Superior temporal gyrus (tissue), 1 donor: ENCODE data around the gene PLA2G2C.
"Not testable (repeated sequence)": the region's sequence is repeated elsewhere in the genome, so short reads cannot be mapped to it uniquely, and the experiment has no call there.

Source experiments
- DNase-seq: peaks from one replicate; pipeline ENCODE4 v3.0.0-alpha.2; 2016; ENCODE audit errors: extremely low spot score

Gene PLA2G2C

GRCh38 chr1:20134995-20135394, 51.3 kb downstream of the PLA2G2C start:
- no peak for DNase-seq

GRCh38 chr1:20130518-20130917, 55.8 kb downstream of the PLA2G2C start:
- not testable (repeated sequence) for DNase-seq

- no peak for DNase-seq
These were observed 59.4 kb downstream of the PLA2G2C start for GRCh38 chr1:20126806-20127440.

- DNase-seq, result no peak
These were observed 60.1 kb downstream of the PLA2G2C start for GRCh38 chr1:20126041-20126805.

- no peak for DNase-seq
These were observed 61.2 kb downstream of the PLA2G2C start for GRCh38 chr1:20125100-20125499.

- DNase-seq, result peak; percentile 58
These were observed 61.8 kb downstream of the PLA2G2C start for GRCh38 chr1:20124456-20125057.

- no peak for DNase-seq
These were observed 62.4 kb downstream of the PLA2G2C start for GRCh38 chr1:20123722-20124455.

- no peak for DNase-seq
These were observed 65.5 kb downstream of the PLA2G2C start for GRCh38 chr1:20120796-20121195.

GRCh38 chr1:20119347-20119746, 67.0 kb downstream of the PLA2G2C start, which contains the start of gene PLA2G2D:
PLA2G2D (minus strand) TSS chr1:20119536; CDS start chr1:20119498, 38 bp downstream.
- no peak for DNase-seq

GRCh38 chr1:20117236-20117635, 69.1 kb downstream of the PLA2G2C start:
- DNase-seq, result no peak

GRCh38 chr1:20115916-20116315, 70.4 kb downstream of the PLA2G2C start:
- no peak for DNase-seq

- DNase-seq, result no peak
These were observed 70.8 kb downstream of the PLA2G2C start for GRCh38 chr1:20115479-20115878.

GRCh38 chr1:20114021-20114648, 72.2 kb downstream of the PLA2G2C start:
- DNase-seq, result no peak
